GM18517 (cell line): ENCODE data around the gene CD300LG.

Experiments
- ATAC-seq: cut with Tn5 transposase; IDR thresholded peaks from one replicate; pipeline ENCODE4 v1.9.1; 2021; ENCODE audit warnings: mild to moderate bottlenecking, moderate library complexity; ENCODE audit not compliant: unreplicated experiment

Gene CD300LG

DNA sequence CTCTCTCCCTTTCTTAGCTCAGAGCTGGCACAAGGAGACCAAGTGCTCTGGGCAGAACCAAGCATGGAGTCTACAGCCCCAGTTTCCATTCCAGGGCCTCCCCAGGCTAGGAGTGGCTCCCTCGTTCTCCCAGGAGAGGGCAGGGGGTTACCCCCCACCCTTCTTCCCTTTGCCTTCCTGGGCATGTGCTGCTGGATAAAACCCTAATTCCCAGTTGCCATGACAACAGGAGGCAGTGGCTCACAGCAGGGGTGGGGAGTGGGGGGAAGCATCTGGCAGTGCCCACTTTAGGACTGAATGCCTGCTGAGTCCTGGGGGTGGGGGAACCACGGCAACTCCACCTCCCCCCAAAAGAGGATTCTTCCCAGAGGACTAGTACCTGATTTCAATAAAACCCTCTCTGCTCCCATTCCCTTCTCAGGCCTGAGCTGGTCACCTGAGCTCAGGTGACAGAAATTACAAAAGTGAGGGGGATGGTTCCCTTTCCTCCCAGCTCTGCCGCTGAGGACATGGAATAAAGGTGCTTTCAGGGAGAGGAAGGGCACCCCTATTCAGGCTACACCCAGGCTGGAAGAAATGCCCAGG lies 58.5 kb downstream of the CD300LG start:
- no peak for ATAC-seq

DNA sequence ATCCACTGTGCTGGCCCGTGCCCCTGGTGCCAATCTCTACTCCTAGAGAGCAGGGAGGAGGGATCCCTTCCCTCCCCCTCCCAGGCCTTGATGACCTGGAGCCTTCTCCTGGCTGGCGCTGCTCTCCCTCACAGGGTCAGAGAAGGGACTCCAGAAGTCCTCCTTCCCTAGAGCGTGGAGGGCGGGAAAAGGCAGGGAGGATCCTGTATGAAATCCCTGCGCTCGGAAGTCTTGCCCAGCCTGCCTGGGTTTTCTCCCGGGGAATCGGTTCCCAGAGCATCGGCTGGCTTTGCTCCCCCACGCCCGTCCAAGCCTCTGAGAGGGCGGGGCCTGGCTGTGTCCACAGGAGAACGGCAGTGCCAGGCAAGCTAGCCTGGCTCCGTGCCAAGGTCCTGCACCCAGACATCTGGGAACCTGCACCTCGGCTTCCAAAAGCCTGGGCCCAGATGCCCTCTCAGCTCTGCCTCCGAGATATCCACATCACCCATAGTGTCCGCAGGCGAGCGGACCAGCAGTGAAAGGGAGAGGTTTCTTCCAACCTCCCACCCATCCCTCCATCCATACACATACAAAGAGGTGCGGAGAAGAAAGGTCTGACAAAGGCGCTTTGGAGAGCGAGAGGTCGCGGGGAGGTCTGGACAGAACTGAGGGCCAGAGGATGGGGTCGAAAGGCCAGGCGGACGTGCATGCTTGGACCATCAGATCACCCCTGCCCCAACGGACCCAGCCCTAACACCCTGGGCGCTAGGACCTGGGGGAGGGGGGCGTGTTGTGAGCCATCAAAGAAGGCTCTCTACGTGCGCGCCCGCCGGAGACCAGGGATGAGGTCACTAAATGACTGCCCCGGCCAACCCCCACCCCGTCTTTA lies 59.2 kb downstream of the CD300LG start:
- ATAC-seq: no peak

DNA sequence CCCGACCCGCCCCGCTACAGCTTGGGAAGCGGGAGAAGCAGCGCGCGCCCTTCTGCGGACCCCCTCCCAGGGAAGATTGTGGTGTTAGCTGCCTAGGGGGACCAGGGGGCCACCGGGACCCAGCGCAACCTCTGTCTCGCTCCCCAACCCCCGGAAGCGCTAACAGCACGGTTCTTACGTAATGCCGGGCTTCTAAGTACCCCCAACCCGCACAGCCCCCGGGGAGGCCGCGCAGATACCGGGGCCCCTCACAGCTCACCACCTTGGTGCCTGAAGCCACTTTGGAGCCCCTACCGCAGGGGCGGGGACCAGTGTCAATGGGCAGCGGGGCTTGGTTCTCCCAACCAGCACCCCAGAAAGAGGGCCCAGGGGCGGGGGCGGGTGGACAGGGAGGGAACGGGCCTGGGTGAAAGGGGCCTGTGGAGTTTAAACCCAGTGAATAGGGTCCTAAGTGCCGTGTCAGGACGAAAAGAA lies 60.0 kb downstream of the CD300LG start:
- ATAC-seq: no peak

GRCh38 chr17:43907425-43907981 lies 60.5 kb downstream of the CD300LG start, which contains the start of gene MPP2:
Gene MPP2 (minus strand): TSS chr17:43907536. CDS start chr17:43904460, 3,076 bp downstream.
- no peak for ATAC-seq

- no peak for ATAC-seq
Measured at GRCh38 chr17:43907998-43908721, 61.2 kb downstream of the CD300LG start.

DNA sequence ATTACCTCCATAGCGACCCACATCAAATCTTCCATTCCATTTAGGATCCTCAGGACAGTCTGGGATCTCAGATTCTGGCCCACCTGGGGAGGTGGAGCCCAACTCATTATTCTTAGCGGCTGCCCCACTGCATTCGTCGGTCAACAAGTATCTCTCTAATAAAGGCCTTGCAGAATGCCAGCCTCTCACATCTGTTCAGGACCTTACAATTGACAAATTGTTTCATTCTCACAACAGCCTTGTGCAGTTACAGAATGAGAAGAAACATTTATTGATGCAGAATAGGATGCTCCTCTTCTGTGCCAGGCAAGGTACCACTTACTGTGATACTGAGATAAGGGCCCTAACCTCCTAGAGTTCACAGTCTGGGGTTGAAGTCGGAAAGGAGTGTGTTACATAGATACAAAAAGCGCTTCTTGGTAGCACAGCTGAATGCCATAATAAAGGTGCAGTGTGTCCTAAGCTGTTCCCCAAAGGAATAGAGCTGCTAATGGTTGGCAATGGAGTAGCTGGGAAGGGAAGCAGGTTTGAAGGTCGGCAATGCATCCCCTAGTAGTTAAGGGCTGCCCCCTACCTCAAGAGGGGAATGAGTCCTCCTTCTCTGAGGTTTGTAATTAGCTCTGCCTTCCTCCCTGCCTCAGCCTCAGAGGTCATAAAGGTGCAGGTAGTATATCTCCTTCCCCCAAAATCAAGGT lies 62.7 kb downstream of the CD300LG start:
- no peak for ATAC-seq

- ATAC-seq: no peak
Measured at GRCh38 chr17:43911904-43912303, 64.9 kb downstream of the CD300LG start.

DNA sequence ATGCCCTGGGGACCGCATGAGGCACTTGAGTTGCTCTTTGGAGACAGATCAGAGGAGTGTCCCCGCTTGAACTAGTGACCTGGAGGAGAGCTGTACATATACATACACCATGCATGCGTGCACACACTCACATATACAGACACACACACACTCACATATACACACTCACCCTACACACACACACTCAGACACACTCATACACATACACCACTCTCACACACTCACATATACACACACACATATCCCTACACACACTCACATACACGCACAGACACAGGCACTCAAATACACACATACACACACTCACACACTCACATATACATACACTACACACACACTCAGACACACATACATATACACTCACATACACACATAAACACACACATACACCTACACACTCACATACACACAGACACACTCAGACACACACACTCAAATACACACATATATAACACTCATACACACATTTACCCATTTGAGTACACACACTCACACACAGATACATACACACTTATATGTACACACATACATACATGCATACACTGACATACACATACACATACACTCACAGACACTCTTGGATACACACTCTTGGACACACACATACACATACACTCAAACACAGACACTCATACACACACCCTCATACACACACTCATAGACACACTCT lies 65.8 kb downstream of the CD300LG start:
- ATAC-seq: no peak
